HG03378 (cell line): ENCODE data around the gene RNF17.
A peak's percentile ranks its signal among the peaks of the same experiment; 100 is the strongest.

ENCODE experiments used
- ATAC-seq: cut with Tn5 transposase; IDR thresholded peaks from one replicate; pipeline ENCODE4 v1.9.1; 2021; ENCODE audit warnings: mild to moderate bottlenecking, moderate library complexity; ENCODE audit not compliant: unreplicated experiment

Gene RNF17

GRCh38 chr13:24851546-24851945 is 87.6 kb downstream of the RNF17 start:
- ATAC-seq: no peak

DNA sequence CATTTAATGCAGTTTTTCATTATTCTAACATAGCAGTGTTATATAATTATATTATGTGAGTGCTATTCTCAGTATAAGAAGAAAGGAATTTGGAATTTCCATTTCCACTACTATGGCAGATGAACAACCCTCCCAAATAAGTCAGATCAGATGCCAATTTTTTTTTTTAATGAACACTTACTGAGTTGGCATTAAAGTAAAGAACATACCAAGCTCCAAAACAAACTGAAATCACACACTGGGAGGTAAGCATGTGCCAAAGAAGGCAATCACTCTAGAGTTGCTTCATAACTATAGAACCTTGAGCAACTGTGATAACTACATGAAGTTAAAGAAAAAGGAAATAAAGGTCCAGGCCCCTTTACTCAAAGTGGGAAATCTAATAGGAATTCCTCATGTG is 90.3 kb downstream of the RNF17 start:
- ATAC-seq: no peak

DNA sequence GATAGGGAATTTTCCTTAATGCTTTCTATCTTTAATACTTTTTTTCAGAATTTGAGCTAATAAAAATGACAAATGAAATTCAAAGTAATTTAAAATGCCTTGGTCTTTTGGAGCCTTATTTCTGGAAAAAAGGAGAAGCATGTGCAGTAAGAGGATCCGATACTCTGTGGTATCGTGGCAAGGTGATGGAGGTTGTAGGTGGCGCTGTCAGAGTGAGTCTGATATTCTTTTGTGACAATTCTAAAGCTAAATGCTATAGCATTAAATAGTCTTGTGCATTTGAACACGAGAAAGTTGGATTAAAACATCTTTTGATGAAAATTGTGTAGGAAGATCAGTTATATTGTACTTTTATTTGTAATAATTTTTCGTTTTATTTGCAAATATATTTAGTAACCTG is 95.0 kb downstream of the RNF17 start:
- no peak for ATAC-seq

- ATAC-seq: no peak
Measured at GRCh38 chr13:24860770-24861169, 96.8 kb downstream of the RNF17 start.

DNA sequence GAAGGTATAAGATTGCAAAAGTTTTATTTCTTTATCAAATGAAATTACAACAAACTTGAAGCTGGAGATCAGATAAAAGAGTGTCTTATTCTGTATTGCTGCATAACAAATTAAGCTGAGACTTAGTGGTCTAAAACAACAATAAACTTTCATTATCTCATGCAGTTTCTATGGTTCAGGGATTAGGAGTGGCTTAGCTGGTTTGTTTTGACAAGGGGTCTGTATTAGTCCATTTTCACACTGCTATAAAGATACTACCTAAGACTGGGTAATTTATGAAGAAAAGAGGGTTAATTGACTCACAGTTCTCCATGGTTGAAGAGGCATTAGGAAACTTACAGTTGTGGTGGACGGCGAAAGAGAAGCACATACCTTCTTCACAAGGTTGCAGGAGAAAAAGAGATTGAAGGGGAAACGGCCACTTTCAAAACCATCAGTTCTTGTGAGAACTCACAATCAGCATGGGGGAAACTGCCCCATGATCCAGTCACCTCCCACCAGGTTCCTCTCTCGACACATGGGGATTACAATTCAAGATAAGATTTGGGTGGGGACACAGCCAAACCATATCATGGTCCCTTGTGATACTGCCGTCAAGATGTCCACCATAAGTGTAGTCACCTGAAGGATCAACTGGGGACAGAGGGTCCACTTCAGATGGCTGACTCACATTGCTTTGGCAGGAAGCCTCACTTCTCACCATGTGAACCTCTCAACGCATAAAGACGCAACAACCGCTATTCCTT is 97.8 kb downstream of the RNF17 start:
- no peak for ATAC-seq

DNA sequence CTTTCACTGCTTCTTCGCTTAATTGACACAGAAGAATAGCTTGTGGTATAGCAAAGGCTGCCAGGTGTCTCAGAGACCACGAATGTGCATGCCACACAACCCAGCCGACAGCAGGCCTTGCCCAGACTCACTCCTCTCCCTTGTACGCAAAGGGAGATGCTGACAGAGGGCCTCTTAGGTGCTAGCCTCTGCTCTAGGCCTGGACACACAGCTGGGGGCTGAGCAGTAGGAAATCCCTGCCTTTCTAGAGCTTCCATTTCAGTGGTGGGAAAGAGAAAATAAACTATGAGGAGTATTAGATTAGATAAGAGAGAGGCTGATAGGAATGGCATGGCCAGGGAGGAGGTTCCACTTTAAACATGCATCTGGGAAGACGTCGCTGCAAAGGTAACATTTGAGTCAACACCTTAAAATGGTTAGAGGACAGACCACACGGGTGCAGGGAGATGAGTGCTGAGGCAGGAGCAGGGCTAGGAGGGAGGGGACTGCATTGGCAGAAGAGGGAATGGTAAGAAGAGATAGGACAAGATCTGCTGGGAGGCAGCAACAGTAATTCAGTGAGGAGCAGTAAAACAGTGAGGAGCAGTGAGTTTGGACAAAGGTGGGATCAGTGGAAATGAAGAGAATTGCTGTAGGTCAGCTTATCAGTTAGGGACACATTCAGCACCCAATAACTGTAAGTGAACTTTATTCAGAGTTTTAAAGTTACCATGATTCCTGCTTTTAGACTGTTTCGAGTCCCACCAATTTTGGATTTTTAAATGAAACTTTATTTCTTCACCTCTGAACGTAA is 100.0 kb downstream of the RNF17 start:
- no peak for ATAC-seq

DNA sequence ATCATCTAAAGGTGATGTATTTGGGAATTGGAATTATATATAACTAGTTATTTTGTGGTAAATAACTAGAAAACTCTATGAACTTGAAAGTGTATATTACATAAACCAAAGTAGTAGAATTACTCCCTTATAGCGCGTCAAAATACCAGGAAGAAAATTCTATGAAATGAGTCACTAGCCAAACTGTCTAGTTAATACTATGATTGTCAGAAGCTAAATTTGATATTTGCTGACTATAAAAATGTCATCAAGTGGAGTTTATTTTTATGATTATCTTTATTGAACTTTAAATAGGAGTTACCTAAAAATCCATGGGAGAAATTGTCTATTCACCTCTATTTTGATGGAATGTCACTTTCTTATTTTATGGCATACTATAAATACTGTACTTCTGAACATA is 100.6 kb downstream of the RNF17 start:
- no peak for ATAC-seq

DNA sequence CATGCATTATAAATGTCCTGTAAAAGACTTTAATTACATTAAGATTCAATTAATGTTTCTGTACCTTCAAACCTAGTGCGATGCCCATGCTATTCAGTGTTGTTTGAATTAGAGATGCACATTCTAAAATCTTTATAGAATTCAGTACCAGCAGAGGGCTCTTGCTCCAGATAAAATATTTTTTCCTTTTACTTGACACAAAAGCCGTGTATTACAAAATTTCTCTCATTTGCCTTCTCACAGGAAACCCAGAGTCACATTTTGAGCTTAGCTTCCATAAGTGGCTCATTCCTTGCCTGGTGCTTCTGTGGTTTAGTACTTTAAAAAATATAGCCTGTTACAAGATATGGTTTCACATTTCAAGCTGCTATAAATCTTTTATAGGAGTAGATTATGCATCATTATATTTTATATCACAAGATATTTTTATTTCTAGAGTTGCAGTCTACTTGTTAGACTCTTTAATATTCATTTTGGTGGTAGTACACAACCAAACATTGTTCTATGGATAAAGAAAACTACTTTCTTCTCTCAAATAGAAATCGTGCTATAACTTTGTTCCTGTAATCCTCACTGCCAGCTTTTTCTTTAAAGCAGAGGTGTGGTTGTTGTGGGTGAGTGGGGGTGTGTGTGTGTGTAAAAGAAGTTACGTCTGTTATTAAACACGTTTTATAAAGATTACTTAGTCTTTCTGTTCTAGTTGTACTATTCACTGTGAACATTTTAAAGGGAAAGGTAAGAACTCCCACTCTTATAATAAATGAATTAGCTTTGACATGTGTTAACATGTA is 101.4 kb downstream of the RNF17 start:
- ATAC-seq: no peak

GRCh38 chr13:24866488-24866887 is 102.5 kb downstream of the RNF17 start:
- ATAC-seq: no peak

- no peak for ATAC-seq
Measured at GRCh38 chr13:24868874-24869273, 104.9 kb downstream of the RNF17 start.

GRCh38 chr13:24870380-24870760 is 106.4 kb downstream of the RNF17 start:
- ATAC-seq: no peak

DNA sequence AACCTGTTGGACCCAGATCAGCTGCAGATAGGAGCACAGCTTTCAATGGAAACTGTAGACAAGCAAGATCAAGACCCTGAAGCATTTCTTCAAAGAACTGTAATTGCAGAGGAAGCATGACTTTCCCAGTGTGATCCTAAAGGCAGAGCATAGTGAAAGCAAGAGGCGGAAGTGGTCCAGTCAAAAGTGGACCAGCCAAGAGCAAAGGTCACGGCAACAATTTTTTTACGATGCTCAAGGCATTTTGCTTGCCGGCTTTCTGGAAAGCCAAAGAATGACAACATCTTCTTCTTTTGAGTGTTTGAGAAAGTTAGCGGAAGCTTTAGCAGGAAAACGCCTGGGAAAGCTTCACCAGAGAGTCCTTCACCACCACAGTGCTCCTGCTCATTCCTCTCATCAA is 111.6 kb downstream of the RNF17 start:
- no peak for ATAC-seq

DNA sequence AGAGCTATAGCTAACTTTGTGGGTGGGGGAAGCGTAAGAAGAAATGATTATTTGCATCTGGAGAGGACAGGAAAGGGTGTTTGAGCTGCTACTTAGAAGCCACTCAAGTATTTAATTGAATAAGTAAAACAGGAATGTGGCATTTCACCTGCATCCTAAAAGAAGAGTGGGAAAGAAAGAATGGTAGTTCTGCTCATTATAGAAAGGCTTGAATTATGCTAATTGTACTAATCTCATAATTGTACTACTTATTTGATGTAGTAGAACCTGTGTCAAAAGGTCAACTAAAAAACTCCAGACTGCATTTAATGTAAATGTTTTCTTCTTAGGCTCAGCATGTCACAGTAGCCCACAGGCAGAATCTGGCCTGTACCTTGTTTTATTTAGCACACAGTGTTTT is 113.6 kb downstream of the RNF17 start:
- no peak for ATAC-seq

GRCh38 chr13:24878340-24878739 is 114.4 kb downstream of the RNF17 start:
- ATAC-seq: no peak

DNA sequence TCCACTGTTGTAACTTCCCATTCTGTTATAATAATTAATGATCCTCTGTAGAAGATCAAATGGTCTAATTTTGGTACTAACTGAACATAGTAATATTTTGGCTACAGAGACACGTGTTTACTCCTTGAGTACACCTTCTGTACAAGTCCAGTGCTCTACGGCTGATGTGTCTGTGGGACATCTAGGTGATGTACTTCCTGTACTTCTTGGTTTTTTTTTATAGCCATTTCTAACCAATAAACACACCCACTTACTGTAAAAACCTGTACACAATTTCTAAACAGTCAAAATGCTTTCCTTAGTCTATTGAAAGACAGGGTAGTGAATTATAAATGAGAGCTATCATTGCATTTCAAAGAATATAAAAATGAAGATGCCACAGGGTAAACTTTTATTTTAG is 118.7 kb downstream of the RNF17 start:
- no peak for ATAC-seq

DNA sequence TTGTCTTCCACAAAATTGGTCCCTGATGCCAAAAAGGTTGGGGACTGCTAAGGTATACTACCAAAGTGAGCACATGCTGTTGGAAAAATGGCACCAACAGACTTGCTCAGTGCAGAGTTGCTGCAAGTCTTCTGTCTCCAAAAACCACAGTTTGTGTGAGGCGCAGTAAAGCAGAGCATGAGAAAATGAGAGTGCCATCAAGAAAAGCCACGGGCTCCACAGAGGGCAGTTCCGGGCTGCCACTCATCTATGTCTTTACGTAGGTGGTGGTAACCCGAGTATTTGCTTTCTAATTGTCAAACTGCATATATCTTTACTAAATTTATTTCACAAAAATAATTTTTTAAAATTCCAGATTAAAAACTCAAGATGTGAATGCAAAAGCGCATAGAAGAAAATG is 123.8 kb downstream of the RNF17 start:
- ATAC-seq: peak; percentile 56

GRCh38 chr13:24888291-24888931 is 124.4 kb downstream of the RNF17 start:
- no peak for ATAC-seq

- ATAC-seq: no peak
Measured at GRCh38 chr13:24890256-24890655, 126.3 kb downstream of the RNF17 start.

- ATAC-seq: no peak
Measured at GRCh38 chr13:24891476-24892108, 127.6 kb downstream of the RNF17 start.

- no peak for ATAC-seq
Measured at GRCh38 chr13:24892829-24893228, 128.9 kb downstream of the RNF17 start.

DNA sequence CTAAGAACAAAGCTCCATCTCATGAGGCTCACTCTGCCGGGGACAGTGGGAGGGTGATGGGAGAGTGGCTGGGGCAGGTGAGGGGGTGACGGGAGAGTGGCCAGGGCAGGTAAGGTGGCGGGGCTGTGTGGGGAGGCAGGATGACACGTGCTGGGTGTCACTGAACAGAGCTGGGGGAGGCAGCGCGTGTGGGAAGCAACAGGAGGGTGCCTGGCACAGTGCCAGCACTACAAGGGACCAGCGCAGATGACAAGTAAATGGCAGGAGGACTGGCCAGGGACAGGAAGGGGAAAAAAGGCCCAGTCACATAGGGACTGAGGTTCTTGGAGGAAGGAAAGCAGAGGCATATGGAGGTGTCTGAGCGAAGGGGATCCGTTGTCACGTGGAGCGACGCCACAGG is 129.9 kb downstream of the RNF17 start:
- no peak for ATAC-seq
